Measurements from ENCODE around the gene SLC26A8. TPM values are rescaled to one million over a fixed set of nuclear protein-coding genes. Genes with fewer than 3 reads are reported as not detected.

The SLC26A8 gene
- total and polyA plus RNA-seq, 4 donors, result 0.20 to 1.1 (median 0.48) TPM

GRCh38 chr6:36025932-36026327 is 1.5 kb upstream of the SLC26A8 start:
- DNase-seq, result no peak
- Histone ChIP-seq H3K27ac (ENCODE audit: low read depth in 1 of 2, low read length in 1 of 2) (no peak overlapping the region), H3K9ac (ENCODE audit: insufficient read depth in 1 of 2, low read length in 2 of 2) (no peak overlapping the region), H3K4me3 (no peak overlapping the region), H3K27me3 (ENCODE audit: control insufficient read depth in 3 of 3, insufficient read depth in 3 of 3, low read length in 2 of 3) (peaks cover 0 to 5% (median 0%) of the 10 kb centered on the region in 3 donors), H3K36me3 (ENCODE audit: control insufficient read depth in 4 of 4, insufficient read depth in 4 of 4, low read length in 4 of 4) (peaks cover 0 to 8% (median 0%) of the 10 kb centered on the region in 4 donors), H3K9me3 (ENCODE audit: control insufficient read depth in 4 of 4, insufficient read depth in 3 of 4, low read length in 3 of 4) (no peaks in the 10 kb centered on the region), H3K4me1 (ENCODE audit: control insufficient read depth in 5 of 5, insufficient read depth in 5 of 5, low read length in 5 of 5) (peaks cover 0 to 35% (median 4%) of the 10 kb centered on the region in 5 donors)
- TF ChIP-seq CTCF (IDR thresholded peaks at IDR 0.05; ENCODE audit: control extremely low read depth, extremely low read depth), result no peak
- no peak for ATAC-seq (ENCODE audit: insufficient read depth, low FRiP score)
- WGBS, 2 donors, result 65 to 74% methylated on average over 5 of the region's 5 CpGs

GRCh38 chr6:36025260-36025931 is 955 bp upstream of the SLC26A8 start:
- no peak overlapping the region for H3K4me3 ChIP-seq
- DNase-seq (peak in 2 of 3 donors; percentile 17 to 56), ATAC-seq (ENCODE audit: insufficient read depth, low FRiP score) (no peak)
- H3K27me3 ChIP-seq (ENCODE audit: control insufficient read depth in 3 of 3, insufficient read depth in 3 of 3, low read length in 2 of 3), result peaks cover 0 to 5% (median 0%) of the 10 kb centered on the region in 3 donors
- H3K9ac ChIP-seq (ENCODE audit: insufficient read depth in 1 of 2, low read length in 2 of 2), result no peak overlapping the region
- peaks cover 0 to 8% (median 0%) of the 10 kb centered on the region in 4 donors for H3K36me3 ChIP-seq (ENCODE audit: control insufficient read depth in 4 of 4, insufficient read depth in 4 of 4, low read length in 4 of 4)
- no peak for TF ChIP-seq CTCF (IDR thresholded peaks at IDR 0.05; ENCODE audit: control extremely low read depth, extremely low read depth)
- H3K4me1 ChIP-seq (ENCODE audit: control insufficient read depth in 5 of 5, insufficient read depth in 5 of 5, low read length in 5 of 5), result peaks cover 0 to 29% (median 4%) of the 10 kb centered on the region in 5 donors
- WGBS, 2 donors, result 78 to 83% methylated on average over 1 of the region's 1 CpG
- H3K27ac ChIP-seq (ENCODE audit: low read depth in 1 of 2, low read length in 1 of 2), result no peak overlapping the region
- no peaks in the 10 kb centered on the region for H3K9me3 ChIP-seq (ENCODE audit: control insufficient read depth in 4 of 4, insufficient read depth in 3 of 4, low read length in 3 of 4)

- no peak for TF ChIP-seq CTCF (IDR thresholded peaks at IDR 0.05; ENCODE audit: control extremely low read depth, extremely low read depth)
- DNase-seq (peak in 2 of 3 donors; percentile 10 to 50), ATAC-seq (ENCODE audit: insufficient read depth, low FRiP score) (no peak)
- Histone ChIP-seq H3K9me3 (ENCODE audit: control insufficient read depth in 4 of 4, insufficient read depth in 3 of 4, low read length in 3 of 4) (no peaks in the 10 kb centered on the region), H3K4me3 (no peak overlapping the region), H3K9ac (ENCODE audit: insufficient read depth in 1 of 2, low read length in 2 of 2) (no peak overlapping the region), H3K27ac (ENCODE audit: low read depth in 1 of 2, low read length in 1 of 2) (no peak overlapping the region), H3K4me1 (ENCODE audit: control insufficient read depth in 5 of 5, insufficient read depth in 5 of 5, low read length in 5 of 5) (peaks cover 0 to 7% (median 0%) of the 10 kb centered on the region in 5 donors), H3K27me3 (ENCODE audit: control insufficient read depth in 3 of 3, insufficient read depth in 3 of 3, low read length in 2 of 3) (peaks cover 0 to 5% (median 0%) of the 10 kb centered on the region in 3 donors), H3K36me3 (ENCODE audit: control insufficient read depth in 4 of 4, insufficient read depth in 4 of 4, low read length in 4 of 4) (no peaks in the 10 kb centered on the region)
- WGBS, 2 donors, result 28 to 36% methylated on average over 1 of the region's 1 CpG
Observed at GRCh38 chr6:36020154-36020553, 4.3 kb downstream of the SLC26A8 start.

Data from lung (tissue), 12 donors.